Fibroblast of mammary gland (primary cell): ENCODE measurements around the gene WNT9A.

Source experiments
- DNase-seq: peaks from one replicate; pipeline ENCODE4 v3.0.0-alpha.2; 2010; ENCODE audit warnings: low read depth
- H3K4me3 ChIP-seq: 2 replicates; pipeline ENCODE4 v1.5.1; 2011; ENCODE audit warnings: low read depth, mild to moderate bottlenecking, low read length, moderate library complexity; ENCODE audit not compliant: control insufficient read depth
- TF ChIP-seq, protein P1 (sequence below): conservative IDR thresholded peaks from 2 replicates; pipeline ENCODE4 v1.5.1; 2011; ENCODE audit warnings: low read depth, low read length, inconsistent platforms; ENCODE audit not compliant: control insufficient read depth, insufficient read depth

WNT9A gene

DNA sequence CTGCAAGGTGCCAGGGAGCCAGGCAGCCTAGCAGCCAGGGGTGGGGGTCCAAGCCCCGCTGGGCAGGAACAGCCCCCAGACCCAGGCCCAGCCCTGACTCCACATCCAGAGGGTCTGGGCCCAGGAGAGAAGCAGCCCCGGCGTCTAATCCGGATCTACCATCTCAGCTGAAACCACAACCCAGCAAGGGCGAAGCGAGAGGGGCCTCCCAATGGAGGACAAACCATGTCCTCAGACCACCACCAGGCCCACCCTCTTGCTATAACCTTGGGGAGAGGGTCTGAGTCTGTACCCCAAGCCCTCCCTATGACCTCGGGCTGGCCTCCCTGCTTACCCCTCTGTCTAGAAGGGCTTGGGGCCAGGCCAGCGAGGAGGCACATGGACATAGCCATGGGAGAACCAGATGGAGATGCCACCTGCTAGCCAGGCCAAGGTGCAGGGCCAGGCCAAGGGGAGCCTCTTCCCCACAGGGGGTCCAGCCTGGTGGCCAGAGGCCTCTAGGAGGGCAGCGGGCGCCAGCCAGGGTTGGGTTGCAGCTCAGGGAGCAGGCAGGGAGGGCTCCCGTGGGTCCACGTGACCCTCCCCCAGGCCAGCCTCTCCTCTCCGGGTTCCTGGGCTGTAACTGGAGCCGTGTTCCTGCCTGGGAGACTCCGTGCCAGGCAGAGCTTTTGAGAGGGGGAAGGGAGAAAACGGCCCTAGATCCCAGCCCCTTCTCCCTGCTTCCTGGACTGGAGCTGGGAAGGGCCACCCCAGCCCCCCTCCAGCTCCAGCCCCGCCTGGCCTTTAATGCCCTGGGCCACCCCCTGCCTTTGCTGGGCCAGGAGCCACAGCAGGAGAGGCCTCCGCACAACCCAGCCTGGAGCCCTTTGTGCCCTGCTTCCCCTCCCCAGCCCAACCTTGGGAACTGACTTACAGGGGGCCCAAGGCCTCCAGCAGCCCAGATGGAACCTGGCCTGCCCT lies 2.5 kb downstream of the WNT9A start:
- no peak overlapping the region for H3K4me3 ChIP-seq
- TF ChIP-seq, protein P1, sequence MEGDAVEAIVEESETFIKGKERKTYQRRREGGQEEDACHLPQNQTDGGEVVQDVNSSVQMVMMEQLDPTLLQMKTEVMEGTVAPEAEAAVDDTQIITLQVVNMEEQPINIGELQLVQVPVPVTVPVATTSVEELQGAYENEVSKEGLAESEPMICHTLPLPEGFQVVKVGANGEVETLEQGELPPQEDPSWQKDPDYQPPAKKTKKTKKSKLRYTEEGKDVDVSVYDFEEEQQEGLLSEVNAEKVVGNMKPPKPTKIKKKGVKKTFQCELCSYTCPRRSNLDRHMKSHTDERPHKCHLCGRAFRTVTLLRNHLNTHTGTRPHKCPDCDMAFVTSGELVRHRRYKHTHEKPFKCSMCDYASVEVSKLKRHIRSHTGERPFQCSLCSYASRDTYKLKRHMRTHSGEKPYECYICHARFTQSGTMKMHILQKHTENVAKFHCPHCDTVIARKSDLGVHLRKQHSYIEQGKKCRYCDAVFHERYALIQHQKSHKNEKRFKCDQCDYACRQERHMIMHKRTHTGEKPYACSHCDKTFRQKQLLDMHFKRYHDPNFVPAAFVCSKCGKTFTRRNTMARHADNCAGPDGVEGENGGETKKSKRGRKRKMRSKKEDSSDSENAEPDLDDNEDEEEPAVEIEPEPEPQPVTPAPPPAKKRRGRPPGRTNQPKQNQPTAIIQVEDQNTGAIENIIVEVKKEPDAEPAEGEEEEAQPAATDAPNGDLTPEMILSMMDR = no peak
- DNase-seq = no peak

- peak; percentile 19 for DNase-seq
- TF ChIP-seq, protein P1 = no peak
- H3K4me3 ChIP-seq = no peak overlapping the region
These were observed 3.4 kb downstream of the WNT9A start for GRCh38 chr1:227944090-227944930.

DNA sequence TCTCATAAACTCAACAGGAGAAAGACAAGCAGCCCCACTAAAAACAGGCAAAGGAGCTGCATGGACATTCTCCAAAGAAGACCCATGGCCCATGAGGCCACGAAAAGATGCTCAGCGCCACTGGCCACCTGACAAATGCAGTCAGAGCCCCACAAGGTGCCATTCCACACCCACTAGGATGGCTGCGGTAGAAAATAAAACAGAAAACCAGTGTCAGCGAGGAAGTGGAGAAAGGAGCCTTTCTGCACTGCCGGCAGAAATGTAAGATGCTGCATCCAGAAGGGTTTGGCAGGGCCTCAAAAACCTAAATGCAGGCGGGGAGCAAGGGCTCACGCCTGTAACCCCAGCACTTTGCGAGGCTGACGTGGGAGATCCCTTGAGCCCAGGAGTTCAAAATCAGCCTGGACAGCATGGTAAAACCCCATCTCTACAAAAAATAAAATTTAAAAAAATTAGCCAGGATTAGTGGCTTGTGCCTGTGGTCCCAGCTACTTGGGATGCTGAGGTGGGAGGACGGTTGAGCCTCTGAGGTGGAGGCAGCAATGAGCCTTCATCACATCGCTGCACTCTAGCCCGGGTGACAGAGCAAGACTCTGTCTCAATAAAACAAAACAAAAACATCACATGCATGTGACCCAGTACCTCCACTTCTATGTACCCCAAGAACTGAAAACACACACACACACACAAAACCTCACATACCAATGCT lies 4.2 kb downstream of the WNT9A start:
- no peak for DNase-seq
- TF ChIP-seq, protein P1 = no peak
- no peak overlapping the region for H3K4me3 ChIP-seq

GRCh38 chr1:227942716-227943261 lies 4.9 kb downstream of the WNT9A start:
- TF ChIP-seq, protein P1 = no peak
- DNase-seq = no peak
- no peak overlapping the region for H3K4me3 ChIP-seq

GRCh38 chr1:227942021-227942715 lies 5.6 kb downstream of the WNT9A start:
- TF ChIP-seq, protein P1 = no peak
- DNase-seq = no peak
- H3K4me3 ChIP-seq = no peak overlapping the region
